Transverse colon (tissue), 4 donors: ENCODE results near the gene DLG2.

Source experiments
- CTCF ChIP-seq, 5 experiments: fragments of 200-600 bp in 3 of 5; fragments of 450-650 bp in 2 of 5; sonication (generic) in 3 of 5; IDR thresholded peaks; 1 replicate in 2 of 5; 2 replicates in 3 of 5; pipeline ENCODE4 v1.5.1; 2016 to 2017; ENCODE audit warnings: antibody characterized with exemption in 5 of 5, inconsistent platforms in 3 of 5, mild to moderate bottlenecking in 2 of 5, moderate library complexity in 1 of 5
- POLR2AphosphoS5 ChIP-seq, 3 donors: sonication (generic); formaldehyde crosslinking; IDR thresholded peaks; one replicate each; pipeline ENCODE4 v1.6.1; 2016; ENCODE audit warnings: antibody characterized with exemption in 3 of 3

DNA sequence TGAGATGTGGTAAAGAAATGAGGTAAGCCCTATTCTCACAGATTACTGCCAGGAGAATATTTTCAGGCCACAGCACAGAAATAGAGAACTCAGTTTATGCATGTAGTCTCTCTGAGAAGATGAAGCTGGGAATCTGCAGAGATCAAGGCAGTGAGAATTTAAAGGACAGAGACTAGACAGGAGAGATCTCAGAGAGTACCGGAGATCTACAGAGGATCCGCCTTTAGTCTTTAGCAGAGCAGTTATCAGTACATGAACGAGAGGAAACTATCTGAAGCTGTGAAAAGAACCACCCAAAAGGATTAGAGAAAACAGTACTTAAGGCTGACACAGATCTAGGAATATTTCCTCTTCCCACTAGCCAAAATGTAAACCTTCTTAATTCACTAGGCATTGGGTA lies 101.5 kb downstream of the DLG2 start:
- TF ChIP-seq CTCF (IDR thresholded peaks at IDR 0.05) (no peak), POLR2AphosphoS5 (IDR thresholded peaks at IDR 0.05) (no peak)
